ENCODE data around the gene BET1. TPM values are rescaled to one million over a fixed set of nuclear protein-coding genes. Genes with fewer than 3 reads are reported as not detected.

Gene BET1
- total and polyA plus RNA-seq, 9 of the 15 experiments (the other 6 are each of a cell fraction or from before 2014, with no cell fraction given): 15.8 to 190 (median 37.8) TPM

DNA sequence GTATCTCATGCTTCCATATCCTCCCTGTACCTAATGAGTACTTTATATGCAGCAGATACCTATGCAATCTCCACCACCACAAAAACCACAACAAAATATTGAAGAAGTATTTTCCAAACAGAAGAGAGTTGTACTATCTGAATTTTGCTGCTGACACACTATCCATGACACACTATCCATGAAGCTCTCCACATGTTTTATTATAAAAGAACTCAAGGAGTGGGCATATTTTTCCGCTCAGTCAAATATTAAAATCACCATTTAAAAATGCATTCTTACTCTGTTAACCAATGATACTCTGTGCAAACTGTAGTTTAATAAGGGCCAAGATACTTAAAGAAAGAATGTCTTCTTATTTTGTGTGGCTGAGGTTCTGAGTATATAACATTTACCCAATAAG, 2.8 kb downstream of the BET1 start (continued):
- TF ChIP-seq, protein P1, sequence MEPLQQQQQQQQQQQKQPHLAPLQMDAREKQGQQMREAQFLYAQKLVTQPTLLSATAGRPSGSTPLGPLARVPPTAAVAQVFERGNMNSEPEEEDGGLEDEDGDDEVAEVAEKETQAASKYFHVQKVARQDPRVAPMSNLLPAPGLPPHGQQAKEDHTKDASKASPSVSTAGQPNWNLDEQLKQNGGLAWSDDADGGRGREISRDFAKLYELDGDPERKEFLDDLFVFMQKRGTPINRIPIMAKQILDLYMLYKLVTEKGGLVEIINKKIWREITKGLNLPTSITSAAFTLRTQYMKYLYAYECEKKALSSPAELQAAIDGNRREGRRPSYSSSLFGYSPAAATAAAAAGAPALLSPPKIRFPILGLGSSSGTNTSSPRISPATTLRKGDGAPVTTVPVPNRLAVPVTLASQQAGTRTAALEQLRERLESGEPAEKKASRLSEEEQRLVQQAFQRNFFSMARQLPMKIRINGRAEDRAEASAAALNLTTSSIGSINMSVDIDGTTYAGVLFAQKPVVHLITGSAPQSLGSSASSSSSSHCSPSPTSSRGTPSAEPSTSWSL (CRISPR knock-in tag; IDR thresholded peaks at IDR 0.05; ENCODE audit: borderline replicate concordance): no peak

DNA sequence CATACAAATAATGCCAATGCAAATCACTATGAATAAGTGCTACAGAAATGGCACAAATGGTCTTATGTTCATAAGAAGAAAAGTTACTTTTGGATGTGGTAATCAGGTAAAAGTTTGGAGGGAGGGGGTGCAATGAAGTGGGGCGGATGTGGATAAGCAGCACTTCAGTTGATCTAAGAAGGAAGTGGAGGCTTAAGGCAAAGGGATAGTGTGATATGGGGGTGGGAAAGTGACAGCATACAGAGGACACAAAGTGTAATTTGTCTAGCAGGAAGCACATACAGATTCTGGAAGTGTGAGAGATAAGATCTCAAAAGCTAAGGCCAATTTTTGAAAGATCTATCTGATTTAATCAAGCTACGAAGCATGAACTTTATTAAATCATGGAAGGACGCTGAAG, 6.3 kb downstream of the BET1 start:
- Histone ChIP-seq H3K27ac (ENCODE audit: extremely low read depth, low read depth, low read length) (no peak overlapping the region), H4K20me1 (replicated peaks; ENCODE audit: control insufficient read depth, insufficient read depth, low read length) (no peaks in the 10 kb centered on the region), H3K4me1 (replicated peaks in 1 of 2; ENCODE audit: control insufficient read depth in 2 of 2, insufficient read depth in 2 of 2, low read length in 2 of 2) (peaks cover 0 to 4% of the 10 kb centered on the region in 2 experiments; a peak in 2 of 5 replicates), H3K4me3 (no peak overlapping the region), H3K4me2 (ENCODE audit: insufficient read depth, low read length) (no peak overlapping the region), H3K9me1 (ENCODE audit: control insufficient read depth, insufficient read depth, low read length) (no peaks in the 10 kb centered on the region), H3K9me3 (replicated peaks; ENCODE audit: control insufficient read depth, insufficient read depth, low read depth, low read length) (no peaks in the 10 kb centered on the region), H2AFZ (ENCODE audit: low read depth, low read length) (no peak overlapping the region), H3K36me3 (ENCODE audit: control insufficient read depth, insufficient read depth, low read length) (peaks cover 23% of the 10 kb centered on the region), H3K9ac (ENCODE audit: insufficient read depth in 1 of 2, low read depth in 2 of 2, low read length in 2 of 2) (no peak overlapping the region), H3K27me3 (ENCODE audit: control insufficient read depth in 2 of 2, insufficient read depth in 2 of 2, low read length in 2 of 2) (no peaks in the 10 kb centered on the region), H3K79me2 (ENCODE audit: control insufficient read depth, insufficient read depth, low read length) (peaks cover 16% of the 10 kb centered on the region)
- ChIA-PET CTCF (ENCODE audit: low intra/inter-chr PET ratio) (no interaction called here), POLR2A (interaction anchor here (0.6 kb wide), 1 partner anchor 44 kb away, joined by 3 read pairs; no protein-coding TSS in a partner anchor)
- no peak for DNase-seq (ENCODE audit: extremely low read depth in 1 of 4, low spot score in 3 of 4)
- BruUV-seq (replicated peaks): no TSS peak
- WGBS (ENCODE audit: insufficient coverage, low coverage, missing lambda C conversion rate): 92% methylated on average over 3 of the region's 3 CpGs
- in situ Hi-C loops (cut with MboI): no loop called here
- no peak for ATAC-seq
- intact Hi-C loops (cut with micrococcal nuclease): no loop called here
- no peak for FAIRE-seq
- TF ChIP-seq SRSF9 (IDR thresholded peaks at IDR 0.05; ENCODE audit: borderline replicate concordance, low read depth, low read length) (no peak), RBM17 (IDR thresholded peaks at IDR 0.05; ENCODE audit: borderline replicate concordance, low read depth, low read length) (no peak), ZC3H4 (CRISPR knock-in tag; IDR thresholded peaks at IDR 0.05; ENCODE audit: borderline replicate concordance) (no peak), KLF10 (CRISPR knock-in tag; IDR thresholded peaks at IDR 0.05) (no peak), MAFK (IDR thresholded peaks at IDR 0.05; ENCODE audit: low read length) (no peak), PTBP1 (IDR thresholded peaks at IDR 0.05; ENCODE audit: low read depth, low read length) (no peak), SNIP1 (IDR thresholded peaks at IDR 0.05; ENCODE audit: low read depth) (no peak), THRAP3 (IDR thresholded peaks at IDR 0.05; ENCODE audit: borderline replicate concordance) (no peak)
- TF ChIP-seq, protein P2, sequence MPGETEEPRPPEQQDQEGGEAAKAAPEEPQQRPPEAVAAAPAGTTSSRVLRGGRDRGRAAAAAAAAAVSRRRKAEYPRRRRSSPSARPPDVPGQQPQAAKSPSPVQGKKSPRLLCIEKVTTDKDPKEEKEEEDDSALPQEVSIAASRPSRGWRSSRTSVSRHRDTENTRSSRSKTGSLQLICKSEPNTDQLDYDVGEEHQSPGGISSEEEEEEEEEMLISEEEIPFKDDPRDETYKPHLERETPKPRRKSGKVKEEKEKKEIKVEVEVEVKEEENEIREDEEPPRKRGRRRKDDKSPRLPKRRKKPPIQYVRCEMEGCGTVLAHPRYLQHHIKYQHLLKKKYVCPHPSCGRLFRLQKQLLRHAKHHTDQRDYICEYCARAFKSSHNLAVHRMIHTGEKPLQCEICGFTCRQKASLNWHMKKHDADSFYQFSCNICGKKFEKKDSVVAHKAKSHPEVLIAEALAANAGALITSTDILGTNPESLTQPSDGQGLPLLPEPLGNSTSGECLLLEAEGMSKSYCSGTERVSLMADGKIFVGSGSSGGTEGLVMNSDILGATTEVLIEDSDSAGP (CRISPR knock-in tag; IDR thresholded peaks at IDR 0.05): no peak
- TF ChIP-seq, protein P3, sequence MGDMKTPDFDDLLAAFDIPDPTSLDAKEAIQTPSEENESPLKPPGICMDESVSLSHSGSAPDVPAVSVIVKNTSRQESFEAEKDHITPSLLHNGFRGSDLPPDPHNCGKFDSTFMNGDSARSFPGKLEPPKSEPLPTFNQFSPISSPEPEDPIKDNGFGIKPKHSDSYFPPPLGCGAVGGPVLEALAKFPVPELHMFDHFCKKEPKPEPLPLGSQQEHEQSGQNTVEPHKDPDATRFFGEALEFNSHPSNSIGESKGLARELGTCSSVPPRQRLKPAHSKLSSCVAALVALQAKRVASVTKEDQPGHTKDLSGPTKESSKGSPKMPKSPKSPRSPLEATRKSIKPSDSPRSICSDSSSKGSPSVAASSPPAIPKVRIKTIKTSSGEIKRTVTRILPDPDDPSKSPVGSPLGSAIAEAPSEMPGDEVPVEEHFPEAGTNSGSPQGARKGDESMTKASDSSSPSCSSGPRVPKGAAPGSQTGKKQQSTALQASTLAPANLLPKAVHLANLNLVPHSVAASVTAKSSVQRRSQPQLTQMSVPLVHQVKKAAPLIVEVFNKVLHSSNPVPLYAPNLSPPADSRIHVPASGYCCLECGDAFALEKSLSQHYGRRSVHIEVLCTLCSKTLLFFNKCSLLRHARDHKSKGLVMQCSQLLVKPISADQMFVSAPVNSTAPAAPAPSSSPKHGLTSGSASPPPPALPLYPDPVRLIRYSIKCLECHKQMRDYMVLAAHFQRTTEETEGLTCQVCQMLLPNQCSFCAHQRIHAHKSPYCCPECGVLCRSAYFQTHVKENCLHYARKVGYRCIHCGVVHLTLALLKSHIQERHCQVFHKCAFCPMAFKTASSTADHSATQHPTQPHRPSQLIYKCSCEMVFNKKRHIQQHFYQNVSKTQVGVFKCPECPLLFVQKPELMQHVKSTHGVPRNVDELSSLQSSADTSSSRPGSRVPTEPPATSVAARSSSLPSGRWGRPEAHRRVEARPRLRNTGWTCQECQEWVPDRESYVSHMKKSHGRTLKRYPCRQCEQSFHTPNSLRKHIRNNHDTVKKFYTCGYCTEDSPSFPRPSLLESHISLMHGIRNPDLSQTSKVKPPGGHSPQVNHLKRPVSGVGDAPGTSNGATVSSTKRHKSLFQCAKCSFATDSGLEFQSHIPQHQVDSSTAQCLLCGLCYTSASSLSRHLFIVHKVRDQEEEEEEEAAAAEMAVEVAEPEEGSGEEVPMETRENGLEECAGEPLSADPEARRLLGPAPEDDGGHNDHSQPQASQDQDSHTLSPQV (IDR thresholded peaks at IDR 0.05): no peak
- TF ChIP-seq, protein P4, sequence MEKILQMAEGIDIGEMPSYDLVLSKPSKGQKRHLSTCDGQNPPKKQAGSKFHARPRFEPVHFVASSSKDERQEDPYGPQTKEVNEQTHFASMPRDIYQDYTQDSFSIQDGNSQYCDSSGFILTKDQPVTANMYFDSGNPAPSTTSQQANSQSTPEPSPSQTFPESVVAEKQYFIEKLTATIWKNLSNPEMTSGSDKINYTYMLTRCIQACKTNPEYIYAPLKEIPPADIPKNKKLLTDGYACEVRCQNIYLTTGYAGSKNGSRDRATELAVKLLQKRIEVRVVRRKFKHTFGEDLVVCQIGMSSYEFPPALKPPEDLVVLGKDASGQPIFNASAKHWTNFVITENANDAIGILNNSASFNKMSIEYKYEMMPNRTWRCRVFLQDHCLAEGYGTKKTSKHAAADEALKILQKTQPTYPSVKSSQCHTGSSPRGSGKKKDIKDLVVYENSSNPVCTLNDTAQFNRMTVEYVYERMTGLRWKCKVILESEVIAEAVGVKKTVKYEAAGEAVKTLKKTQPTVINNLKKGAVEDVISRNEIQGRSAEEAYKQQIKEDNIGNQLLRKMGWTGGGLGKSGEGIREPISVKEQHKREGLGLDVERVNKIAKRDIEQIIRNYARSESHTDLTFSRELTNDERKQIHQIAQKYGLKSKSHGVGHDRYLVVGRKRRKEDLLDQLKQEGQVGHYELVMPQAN (IDR thresholded peaks at IDR 0.05; ENCODE audit: borderline replicate concordance): no peak
